SK-MEL-5 (cell line): Measurements from ENCODE around the gene CACNA1H. TPM values are rescaled to one million over a fixed set of nuclear protein-coding genes. Genes with fewer than 3 reads are reported as not detected.
"Not testable (repeated sequence)": the region's sequence is repeated elsewhere in the genome, so short reads cannot be mapped to it uniquely, and the experiment has no call there.

Experiments
- DNase-seq: peaks from one replicate; pipeline ENCODE4 v3.0.0-alpha.2; 2016; ENCODE audit warnings: low read depth, low spot score
- in situ Hi-C: cut with HindIII; loops from 2 replicates; pipeline ENCODE4 v1.10.0; 2016; ENCODE audit warnings: low sequenced_read_pairs, high pct_unique_total_duplicates, low pct_unique_long_range_greater_than_20kb
- total RNA-seq: library from RNA; depleted of rRNA; stranded (reverse); fragments of >200 nt; shearing (Covaris generic); gene quantifications from 2 replicates; pipeline ENCODE4 v1.2.3, GENCODE V29; 2014; rRNA removed

CACNA1H gene
- total RNA-seq, 1 experiment from 2014 or later = 17.6 TPM

- in situ Hi-C loops = no loop called here
- no peak for DNase-seq
Observed at GRCh38 chr16:1259760-1260068, 106.8 kb downstream of the CACNA1H start.

- no peak for DNase-seq
- in situ Hi-C loops = no loop called here
Observed at GRCh38 chr16:1260101-1260680, 107.3 kb downstream of the CACNA1H start.

GRCh38 chr16:1261131-1261892 is 108.4 kb downstream of the CACNA1H start:
- in situ Hi-C loops = no loop called here
- no peak for DNase-seq

GRCh38 chr16:1262210-1262845 is 109.4 kb downstream of the CACNA1H start:
- DNase-seq = no peak
- in situ Hi-C loops = no loop called here

GRCh38 chr16:1262846-1263221 is 109.9 kb downstream of the CACNA1H start:
- in situ Hi-C loops = no loop called here
- no peak for DNase-seq

GRCh38 chr16:1263591-1264344 is 110.9 kb downstream of the CACNA1H start:
- DNase-seq = no peak
- in situ Hi-C loops = no loop called here

GRCh38 chr16:1264345-1265089 is 111.6 kb downstream of the CACNA1H start:
- in situ Hi-C loops = no loop called here

GRCh38 chr16:1265090-1265630 is 112.3 kb downstream of the CACNA1H start:
- DNase-seq = no peak
- in situ Hi-C loops = no loop called here

More at GRCh38 chr16:1264345-1265089, 111.6 kb downstream of the CACNA1H start:
- no peak for DNase-seq

- in situ Hi-C loops = no loop called here
- DNase-seq = no peak
Observed at GRCh38 chr16:1265826-1266225, 112.9 kb downstream of the CACNA1H start.

- DNase-seq, in situ Hi-C loops: not testable (repeated sequence)
Observed at GRCh38 chr16:1269418-1269817, 116.5 kb downstream of the CACNA1H start.

- in situ Hi-C loops = no loop called here
- DNase-seq = no peak
Observed at GRCh38 chr16:1271380-1271723, 118.4 kb downstream of the CACNA1H start.

Other genes with a start within 250 kb of the CACNA1H start
- 10.9 and 15.5 TPM in 2 replicates for gene LMF1, start 182.1 kb upstream of the CACNA1H start, total RNA-seq
- 14.8 and 16.7 TPM in 2 replicates for gene SOX8, start 171.3 kb upstream of the CACNA1H start, total RNA-seq
- not detected in 2 replicates for gene SSTR5, start 80.4 kb upstream of the CACNA1H start, total RNA-seq
- gene C1QTNF8, start 56.9 kb upstream of the CACNA1H start, total RNA-seq = not detected in 2 replicates
- not detected in 2 replicates for gene TPSG1, start 72.2 kb downstream of the CACNA1H start, total RNA-seq
- not detected in 2 replicates for gene TPSB2, start 77.1 kb downstream of the CACNA1H start, total RNA-seq
- gene TPSAB1, start 87.6 kb downstream of the CACNA1H start, total RNA-seq = not detected in 2 replicates
- not detected in 2 replicates for gene TPSD1, start 103.0 kb downstream of the CACNA1H start, total RNA-seq
- 55.2 TPM in 2 replicates for gene UBE2I, start 156.5 kb downstream of the CACNA1H start, total RNA-seq
- 1.2 and 3.0 TPM in 2 replicates for gene BAIAP3, start 180.5 kb downstream of the CACNA1H start, total RNA-seq
- gene TSR3, start 198.8 kb downstream of the CACNA1H start, total RNA-seq = 68.1 and 70.0 TPM in 2 replicates
- gene GNPTG, start 198.8 kb downstream of the CACNA1H start, total RNA-seq = 102 and 110 TPM in 2 replicates